AG10803 (cell line): ENCODE data around the gene MRPL39.
"Not testable (repeated sequence)": the region's sequence is repeated elsewhere in the genome, so short reads cannot be mapped to it uniquely, and the experiment has no call there.

Source experiments
- DNase-seq: peaks from one replicate; pipeline ENCODE4 v3.0.0; 2010; ENCODE audit warnings: low read depth
- H3K4me3 ChIP-seq: 2 replicates; pipeline ENCODE4 v1.5.1; 2011; ENCODE audit warnings: mild to moderate bottlenecking, low read length, control low read depth
- TF ChIP-seq, protein P1 (sequence below): conservative IDR thresholded peaks from 2 replicates; pipeline ENCODE4 v1.5.1; 2011; ENCODE audit warnings: mild to moderate bottlenecking, low read length, control low read depth, inconsistent platforms

MRPL39 gene

GRCh38 chr21:25632296-25632695, 25.0 kb upstream of the MRPL39 start:
- TF ChIP-seq, protein P1, sequence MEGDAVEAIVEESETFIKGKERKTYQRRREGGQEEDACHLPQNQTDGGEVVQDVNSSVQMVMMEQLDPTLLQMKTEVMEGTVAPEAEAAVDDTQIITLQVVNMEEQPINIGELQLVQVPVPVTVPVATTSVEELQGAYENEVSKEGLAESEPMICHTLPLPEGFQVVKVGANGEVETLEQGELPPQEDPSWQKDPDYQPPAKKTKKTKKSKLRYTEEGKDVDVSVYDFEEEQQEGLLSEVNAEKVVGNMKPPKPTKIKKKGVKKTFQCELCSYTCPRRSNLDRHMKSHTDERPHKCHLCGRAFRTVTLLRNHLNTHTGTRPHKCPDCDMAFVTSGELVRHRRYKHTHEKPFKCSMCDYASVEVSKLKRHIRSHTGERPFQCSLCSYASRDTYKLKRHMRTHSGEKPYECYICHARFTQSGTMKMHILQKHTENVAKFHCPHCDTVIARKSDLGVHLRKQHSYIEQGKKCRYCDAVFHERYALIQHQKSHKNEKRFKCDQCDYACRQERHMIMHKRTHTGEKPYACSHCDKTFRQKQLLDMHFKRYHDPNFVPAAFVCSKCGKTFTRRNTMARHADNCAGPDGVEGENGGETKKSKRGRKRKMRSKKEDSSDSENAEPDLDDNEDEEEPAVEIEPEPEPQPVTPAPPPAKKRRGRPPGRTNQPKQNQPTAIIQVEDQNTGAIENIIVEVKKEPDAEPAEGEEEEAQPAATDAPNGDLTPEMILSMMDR: no peak

GRCh38 chr21:25626757-25627156, 19.5 kb upstream of the MRPL39 start:
- no peak overlapping the region for H3K4me3 ChIP-seq
- TF ChIP-seq, protein P1: no peak
- DNase-seq: no peak

More at GRCh38 chr21:25632296-25632695, 25.0 kb upstream of the MRPL39 start:
- H3K4me3 ChIP-seq: no peak overlapping the region
- no peak for DNase-seq

- DNase-seq, H3K4me3 ChIP-seq: not testable (repeated sequence)
These were observed 18.7 kb upstream of the MRPL39 start for GRCh38 chr21:25625776-25626555.

DNA sequence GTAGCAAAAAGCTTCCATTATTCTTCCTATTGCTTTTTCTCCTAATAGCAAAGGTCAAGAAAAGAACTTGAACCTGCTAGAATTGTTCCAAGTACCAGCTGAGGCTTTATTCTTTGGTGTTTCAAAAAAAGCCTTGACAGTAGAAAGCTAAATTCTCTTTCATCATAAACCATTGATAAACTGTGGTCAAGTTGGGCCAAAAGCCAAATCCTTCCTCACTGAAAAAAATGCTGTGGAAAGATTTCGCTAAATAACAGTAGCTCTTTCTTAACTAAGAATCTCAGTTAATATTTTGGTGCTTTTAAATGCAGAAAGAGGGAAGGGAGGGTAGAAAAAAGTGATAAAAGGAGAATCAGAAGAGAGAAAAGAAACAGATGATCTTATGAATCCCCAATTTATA, 17.8 kb upstream of the MRPL39 start:
- no peak overlapping the region for H3K4me3 ChIP-seq
- DNase-seq: no peak
- TF ChIP-seq, protein P1: no peak

DNA sequence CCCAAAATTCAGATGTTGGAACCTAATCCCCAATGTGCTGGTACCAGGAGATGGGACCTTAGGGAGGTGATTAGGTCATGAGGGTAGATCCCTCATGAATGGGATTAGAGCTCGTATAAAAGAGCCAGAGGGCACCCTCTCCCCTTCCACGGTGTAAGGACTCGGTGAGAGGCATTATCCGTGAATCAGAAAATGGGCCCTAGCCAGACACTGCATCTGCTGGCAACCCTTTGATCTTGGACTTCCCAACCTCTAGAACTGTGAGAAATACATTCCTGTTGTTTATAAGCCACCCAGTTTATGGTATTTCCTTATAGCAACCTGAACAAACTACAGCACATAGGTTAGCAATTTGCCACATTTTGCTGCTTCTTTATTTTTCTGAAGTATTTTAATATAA, 17.2 kb upstream of the MRPL39 start:
- TF ChIP-seq, protein P1: no peak
- no peak overlapping the region for H3K4me3 ChIP-seq
- DNase-seq: no peak

GRCh38 chr21:25619198-25619597, 11.9 kb upstream of the MRPL39 start:
- TF ChIP-seq, protein P1: no peak
- no peak overlapping the region for H3K4me3 ChIP-seq
- DNase-seq: no peak

DNA sequence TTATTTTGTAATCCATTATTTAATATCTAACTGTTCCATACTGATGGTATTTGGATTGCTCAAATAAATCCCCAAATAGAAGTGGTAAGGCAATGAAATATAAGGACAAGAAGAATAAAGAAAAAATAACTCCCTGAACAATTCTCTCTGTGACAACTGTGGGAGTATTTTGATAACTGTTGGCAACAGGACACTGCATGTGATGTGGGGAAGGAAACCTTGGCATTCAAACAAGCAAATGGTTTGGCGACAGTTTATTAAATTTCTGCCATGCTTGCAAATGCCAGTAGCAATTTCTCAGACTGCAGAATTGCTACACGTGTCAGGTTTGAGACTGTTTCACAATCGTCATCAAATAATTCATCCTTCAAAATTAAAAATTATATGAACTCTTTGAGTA, 8.6 kb upstream of the MRPL39 start:
- no peak overlapping the region for H3K4me3 ChIP-seq
- TF ChIP-seq, protein P1: no peak
- no peak for DNase-seq

- no peak overlapping the region for H3K4me3 ChIP-seq
- TF ChIP-seq, protein P1: no peak
- no peak for DNase-seq
These were observed 7.2 kb upstream of the MRPL39 start for GRCh38 chr21:25614441-25614840.
